IPS-18a (cell line): ENCODE measurements around the gene PTPRN2.
"Not testable (repeated sequence)": the region's sequence is repeated elsewhere in the genome, so short reads cannot be mapped to it uniquely, and the experiment has no call there.

Source experiments
- H3K27ac ChIP-seq: one replicate; pipeline ENCODE4 v1.5.1; 2013; ENCODE audit warnings: low read length
- H3K27me3 ChIP-seq: one replicate; pipeline ENCODE4 v1.6.1; 2013; ENCODE audit warnings: mild to moderate bottlenecking, low read length; ENCODE audit not compliant: control insufficient read depth, insufficient read depth
- H3K36me3 ChIP-seq: one replicate; pipeline ENCODE4 v1.6.1; 2013; ENCODE audit warnings: low read depth, low read length; ENCODE audit not compliant: control insufficient read depth
- H3K4me1 ChIP-seq: one replicate; pipeline ENCODE4 v1.6.1; 2013; ENCODE audit warnings: low read depth, low read length; ENCODE audit not compliant: control insufficient read depth
- H3K4me3 ChIP-seq: one replicate; pipeline ENCODE4 v1.5.1; 2013; ENCODE audit warnings: low read length
- H3K9ac ChIP-seq: one replicate; pipeline ENCODE4 v1.6.1; 2013; ENCODE audit warnings: mild to moderate bottlenecking, low read length, moderate library complexity
- H3K9me3 ChIP-seq: one replicate; pipeline ENCODE4 v1.6.1; 2013; ENCODE audit warnings: low read depth, low read length; ENCODE audit not compliant: control insufficient read depth

The PTPRN2 gene

DNA sequence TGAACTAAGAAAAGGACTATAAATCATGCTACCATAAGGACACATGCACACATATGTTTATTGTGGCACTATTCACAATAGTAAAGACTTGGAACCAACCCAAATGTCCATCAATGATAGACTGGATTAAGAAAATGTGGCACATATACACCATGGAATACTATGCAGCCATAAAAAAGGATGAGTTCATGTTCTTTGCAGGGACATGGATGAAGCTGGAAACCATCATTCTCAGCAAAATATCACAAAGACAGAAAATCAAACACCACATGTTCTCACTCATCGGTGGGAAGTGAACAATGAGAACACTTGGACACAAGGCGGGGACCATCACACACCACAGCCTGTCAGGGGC is 922.0 kb downstream of the PTPRN2 start:
- H3K9ac ChIP-seq, H3K27me3 ChIP-seq, H3K4me3 ChIP-seq, H3K27ac ChIP-seq, H3K36me3 ChIP-seq, H3K9me3 ChIP-seq, H3K4me1 ChIP-seq: not testable (repeated sequence)

GRCh38 chr7:157664871-157665633 is 922.6 kb downstream of the PTPRN2 start:
- H3K27me3 ChIP-seq: peaks cover 4% of the 10 kb centered on the region
- H3K36me3 ChIP-seq: no peaks in the 10 kb centered on the region
- H3K27ac ChIP-seq: no peak overlapping the region
- no peak overlapping the region for H3K4me3 ChIP-seq
- H3K9ac ChIP-seq: no peak overlapping the region
- no peaks in the 10 kb centered on the region for H3K9me3 ChIP-seq
- H3K4me1 ChIP-seq: peaks cover 2% of the 10 kb centered on the region

- Histone ChIP-seq H3K27me3 (peaks cover 4% of the 10 kb centered on the region), H3K4me3 (no peak overlapping the region), H3K36me3 (no peaks in the 10 kb centered on the region), H3K9ac (no peak overlapping the region), H3K4me1 (no peaks in the 10 kb centered on the region), H3K9me3 (no peaks in the 10 kb centered on the region), H3K27ac (no peak overlapping the region)
Measured at GRCh38 chr7:157664034-157664433, 923.6 kb downstream of the PTPRN2 start.

- H3K36me3 ChIP-seq: no peaks in the 10 kb centered on the region
- H3K9ac ChIP-seq: no peak overlapping the region
- H3K4me1 ChIP-seq: no peaks in the 10 kb centered on the region
- no peaks in the 10 kb centered on the region for H3K9me3 ChIP-seq
- H3K4me3 ChIP-seq: no peak overlapping the region
- no peak overlapping the region for H3K27ac ChIP-seq
- H3K27me3 ChIP-seq: peaks cover 4% of the 10 kb centered on the region
Measured at GRCh38 chr7:157662981-157663716, 924.5 kb downstream of the PTPRN2 start.

DNA sequence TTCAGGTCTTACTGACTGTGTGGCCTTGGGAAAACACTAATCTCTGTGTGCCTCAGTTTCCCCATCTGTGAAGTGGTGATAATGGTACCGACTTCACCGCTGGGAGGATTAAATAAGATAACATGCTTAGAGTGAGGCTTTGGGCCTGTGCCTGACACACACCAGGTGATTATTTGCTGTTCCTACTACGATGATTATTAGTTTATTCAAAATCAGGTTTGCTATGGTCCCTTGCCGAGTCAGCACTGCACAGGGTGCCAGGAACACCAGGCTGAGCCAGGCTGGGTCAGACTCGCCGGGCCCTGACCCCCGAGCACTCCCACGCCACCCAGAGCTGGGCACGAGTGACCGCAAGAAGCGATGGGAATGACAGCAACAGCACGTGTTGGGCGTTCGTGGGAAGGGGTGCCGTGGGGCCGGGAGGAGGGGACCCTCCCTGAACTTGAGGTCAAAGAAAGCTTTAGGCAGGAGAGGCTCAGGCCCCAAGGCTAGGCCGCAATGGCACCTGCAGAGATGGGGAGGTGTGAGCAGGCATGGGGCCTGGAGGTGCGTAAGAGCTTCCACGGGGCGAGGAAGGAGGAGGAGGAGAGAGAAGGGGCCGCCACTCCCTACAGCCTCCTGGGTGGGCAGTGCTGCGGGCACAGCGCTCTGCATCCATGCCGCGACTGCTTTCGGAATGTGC is 925.4 kb downstream of the PTPRN2 start:
- H3K4me1 ChIP-seq: no peaks in the 10 kb centered on the region
- H3K36me3 ChIP-seq: no peaks in the 10 kb centered on the region
- H3K9ac ChIP-seq: no peak overlapping the region
- H3K27ac ChIP-seq: no peak overlapping the region
- peaks cover 4% of the 10 kb centered on the region for H3K27me3 ChIP-seq
- H3K9me3 ChIP-seq: no peaks in the 10 kb centered on the region
- H3K4me3 ChIP-seq: no peak overlapping the region

- H3K4me3 ChIP-seq: no peak overlapping the region
- H3K36me3 ChIP-seq: no peaks in the 10 kb centered on the region
- H3K9ac ChIP-seq: no peak overlapping the region
- H3K9me3 ChIP-seq: no peaks in the 10 kb centered on the region
- peaks cover 4% of the 10 kb centered on the region for H3K27me3 ChIP-seq
- no peaks in the 10 kb centered on the region for H3K4me1 ChIP-seq
- H3K27ac ChIP-seq: no peak overlapping the region
Measured at GRCh38 chr7:157661611-157661975, 926.0 kb downstream of the PTPRN2 start.

- no peaks in the 10 kb centered on the region for H3K4me1 ChIP-seq
- no peaks in the 10 kb centered on the region for H3K36me3 ChIP-seq
- no peaks in the 10 kb centered on the region for H3K9me3 ChIP-seq
- H3K27me3 ChIP-seq: peaks cover 4% of the 10 kb centered on the region
- no peak overlapping the region for H3K9ac ChIP-seq
- H3K4me3 ChIP-seq: no peak overlapping the region
- H3K27ac ChIP-seq: no peak overlapping the region
Measured at GRCh38 chr7:157660971-157661610, 926.5 kb downstream of the PTPRN2 start.

GRCh38 chr7:157658851-157659412 is 928.7 kb downstream of the PTPRN2 start:
- Histone ChIP-seq H3K9me3 (no peaks in the 10 kb centered on the region), H3K9ac (no peak overlapping the region), H3K36me3 (no peaks in the 10 kb centered on the region), H3K4me3 (no peak overlapping the region), H3K27me3 (peaks cover 4% of the 10 kb centered on the region), H3K4me1 (no peaks in the 10 kb centered on the region), H3K27ac (no peak overlapping the region)

DNA sequence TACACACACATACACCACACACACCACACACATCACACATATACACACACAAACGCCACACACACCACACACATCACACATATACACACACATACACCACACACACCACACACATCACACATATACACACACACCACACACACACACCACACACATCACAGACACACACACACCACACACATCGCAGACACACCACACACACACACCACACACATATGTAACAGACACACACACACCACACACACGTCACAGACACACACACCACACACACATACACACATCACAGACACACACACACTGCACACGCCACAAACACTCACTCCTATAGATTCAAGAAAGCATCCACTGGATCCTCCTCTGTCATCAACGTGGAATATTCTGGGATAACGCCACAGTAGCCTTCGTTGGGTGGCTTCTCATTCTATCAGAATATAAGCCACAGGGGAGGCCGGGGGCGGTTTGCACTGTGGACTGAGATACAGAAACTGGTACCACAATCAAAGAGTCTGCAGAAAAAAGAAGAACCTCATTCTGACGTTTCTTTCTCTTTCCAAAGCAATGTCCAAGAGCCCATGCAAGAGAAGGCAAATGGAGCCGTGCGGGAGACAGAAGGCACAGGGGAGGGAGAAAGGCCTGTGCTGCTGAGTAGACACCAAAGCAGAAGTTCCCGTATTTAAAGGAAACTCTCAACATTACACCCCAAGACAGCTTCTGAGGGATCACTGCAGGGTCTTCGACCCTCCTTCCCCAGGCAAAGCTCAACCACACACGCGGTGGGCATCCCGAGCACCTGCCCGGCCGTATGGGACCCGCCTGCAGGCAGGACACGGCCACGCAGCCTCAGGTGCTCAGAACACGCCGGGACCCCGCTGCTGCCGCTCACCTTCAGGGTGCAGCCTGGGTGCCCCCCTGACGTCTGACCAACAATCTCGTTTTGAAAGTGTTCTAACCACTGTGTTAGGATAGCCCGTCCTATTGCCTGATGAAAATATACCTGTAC is 929.6 kb downstream of the PTPRN2 start:
- Histone ChIP-seq H3K27ac (no peak overlapping the region), H3K4me1 (no peaks in the 10 kb centered on the region), H3K4me3 (no peak overlapping the region), H3K27me3 (peaks cover 4% of the 10 kb centered on the region), H3K36me3 (no peaks in the 10 kb centered on the region), H3K9me3 (no peaks in the 10 kb centered on the region), H3K9ac (no peak overlapping the region)

DNA sequence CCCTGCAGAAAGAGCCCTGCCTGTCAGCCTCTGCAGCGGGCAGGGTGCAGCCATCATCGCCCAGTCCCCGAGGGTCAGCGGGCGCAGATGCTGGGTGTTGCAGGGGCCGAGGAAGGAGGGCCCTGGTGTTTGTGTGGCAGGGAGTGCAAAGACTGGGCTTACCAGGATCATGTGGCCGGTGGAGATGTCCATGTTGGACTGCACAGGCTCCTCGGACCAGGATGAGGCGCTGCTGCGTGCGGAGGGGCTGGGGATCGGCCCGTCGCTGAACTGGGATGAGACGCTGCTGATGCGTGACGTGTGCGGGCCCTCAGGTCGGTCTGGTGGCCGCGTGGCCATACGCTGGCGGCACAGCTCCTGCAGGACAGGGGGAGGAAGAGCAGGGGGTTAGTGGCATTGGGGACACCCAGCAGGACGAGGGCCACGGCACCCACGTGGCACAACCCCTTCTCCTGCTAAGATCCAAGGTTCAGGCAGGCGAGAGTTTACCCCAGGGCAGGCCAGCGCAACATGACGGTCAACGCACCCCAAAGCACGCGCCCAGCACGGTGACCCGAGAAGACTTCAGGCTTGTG is 931.3 kb downstream of the PTPRN2 start:
- Histone ChIP-seq H3K4me3 (no peak overlapping the region), H3K36me3 (no peaks in the 10 kb centered on the region), H3K27ac (no peak overlapping the region), H3K27me3 (peaks cover 4% of the 10 kb centered on the region), H3K4me1 (no peaks in the 10 kb centered on the region), H3K9ac (no peak overlapping the region), H3K9me3 (no peaks in the 10 kb centered on the region)
